Mesenchymal stem cell (in vitro differentiated cells and primary cell): ENCODE measurements around the gene FSTL4.

Source experiments
- DNase-seq: peaks from one replicate; pipeline ENCODE4 v3.0.0-alpha.2; 2013
- H2AFZ ChIP-seq: one replicate; pipeline ENCODE4 v1.6.1; 2013; ENCODE audit warnings: low read depth, mild to moderate bottlenecking, control low read depth, inconsistent platforms, low read length, moderate library complexity
- H2AK5ac ChIP-seq: 2 replicates; pipeline ENCODE4 v1.6.1; 2013; ENCODE audit warnings: low read length, moderate library complexity, mild to moderate bottlenecking, inconsistent platforms; ENCODE audit not compliant: severe bottlenecking
- H2BK120ac ChIP-seq: one replicate; pipeline ENCODE4 v1.6.1; 2013; ENCODE audit warnings: low read depth, mild to moderate bottlenecking, inconsistent platforms, low read length, moderate library complexity
- H2BK12ac ChIP-seq, 2 experiments: one replicate each; pipeline ENCODE4 v1.6.1; 2013; ENCODE audit warnings: inconsistent platforms in 2 of 2, low read length in 2 of 2, mild to moderate bottlenecking in 2 of 2, moderate library complexity in 2 of 2, control low read depth in 1 of 2
- H2BK15ac ChIP-seq: one replicate; pipeline ENCODE4 v1.6.1; 2013; ENCODE audit warnings: mild to moderate bottlenecking, low read depth, inconsistent platforms; ENCODE audit not compliant: poor library complexity, severe bottlenecking
- H2BK5ac ChIP-seq: 2 replicates; pipeline ENCODE4 v1.6.1; 2013; ENCODE audit warnings: low read depth, mild to moderate bottlenecking, low read length, control low read depth, inconsistent platforms; ENCODE audit not compliant: poor library complexity, severe bottlenecking
- H3K14ac ChIP-seq, 2 experiments: one replicate each; pipeline ENCODE4 v1.6.1; 2013; ENCODE audit warnings: inconsistent platforms in 2 of 2, low read length in 2 of 2, control low read depth in 1 of 2, mild to moderate bottlenecking in 1 of 2, moderate library complexity in 1 of 2
- H3K18ac ChIP-seq, 2 experiments: one replicate each; pipeline ENCODE4 v1.6.1; 2013; ENCODE audit warnings: inconsistent platforms in 2 of 2, low read length in 2 of 2, control low read depth in 1 of 2, low read depth in 1 of 2, mild to moderate bottlenecking in 1 of 2
- H3K23ac ChIP-seq, 2 experiments: one replicate each; pipeline ENCODE4 v1.6.1; 2013; ENCODE audit warnings: inconsistent platforms in 2 of 2, low read length in 2 of 2, mild to moderate bottlenecking in 2 of 2, moderate library complexity in 2 of 2, control low read depth in 1 of 2
- H3K27ac ChIP-seq: 2 replicates; pipeline ENCODE4 v1.5.1; 2013; ENCODE audit warnings: mild to moderate bottlenecking, moderate library complexity, low read length, control low read depth, inconsistent platforms; ENCODE audit not compliant: poor library complexity, severe bottlenecking
- H3K27me3 ChIP-seq, 2 experiments: 2 replicates each; pipeline versions ENCODE4 v1.6.1 to v1.7.0; 2013; ENCODE audit warnings: low read length in 2 of 2, mild to moderate bottlenecking in 2 of 2, moderate library complexity in 2 of 2, control low read depth in 1 of 2, inconsistent platforms in 1 of 2; ENCODE audit not compliant: control insufficient read depth in 1 of 2, insufficient read depth in 1 of 2
- H3K36me3 ChIP-seq, 2 experiments: 2 replicates each; pipeline versions ENCODE4 v1.6.1 to v1.7.0; 2013; ENCODE audit warnings: low read length in 2 of 2, control low read depth in 1 of 2, inconsistent platforms in 1 of 2, low read depth in 1 of 2, mild to moderate bottlenecking in 1 of 2; ENCODE audit not compliant: insufficient read depth in 2 of 2, control insufficient read depth in 1 of 2
- H3K4ac ChIP-seq, 2 experiments: one replicate each; pipeline ENCODE4 v1.6.1; 2013; ENCODE audit warnings: inconsistent platforms in 2 of 2, low read length in 2 of 2, mild to moderate bottlenecking in 2 of 2, moderate library complexity in 2 of 2, control low read depth in 1 of 2, low read depth in 1 of 2
- H3K4me1 ChIP-seq: 2 replicates; pipeline ENCODE4 v1.6.1; 2013; ENCODE audit warnings: low read depth, low read length, control low read depth; ENCODE audit not compliant: control insufficient read depth, insufficient read depth
- H3K4me2 ChIP-seq: 2 replicates; pipeline ENCODE4 v1.6.1; 2013; ENCODE audit warnings: low read length, mild to moderate bottlenecking, inconsistent platforms; ENCODE audit not compliant: poor library complexity, severe bottlenecking
- H3K4me3 ChIP-seq, 2 experiments: 2 replicates each; pipeline versions ENCODE4 v1.5.1 to v1.7.0; 2013; ENCODE audit warnings: low read length in 2 of 2, mild to moderate bottlenecking in 2 of 2, control low read depth in 1 of 2, low read depth in 1 of 2; ENCODE audit not compliant: insufficient read depth in 1 of 2
- H3K79me1 ChIP-seq: replicated peaks from 2 replicates; pipeline ENCODE4 v1.6.1; 2013; ENCODE audit warnings: mild to moderate bottlenecking, control low read depth, low read length, inconsistent platforms; ENCODE audit not compliant: poor library complexity, severe bottlenecking
- H3K9ac ChIP-seq: 2 replicates; pipeline ENCODE4 v1.7.0; 2013; ENCODE audit warnings: mild to moderate bottlenecking, low read length, moderate library complexity
- H3K9me3 ChIP-seq: 2 replicates; pipeline ENCODE4 v1.7.0; 2013; ENCODE audit warnings: mild to moderate bottlenecking, low read length; ENCODE audit not compliant: control insufficient read depth
- H4K8ac ChIP-seq: one replicate; pipeline ENCODE4 v1.6.1; 2013; ENCODE audit warnings: inconsistent platforms, mild to moderate bottlenecking, low read length, moderate library complexity
- H4K91ac ChIP-seq: one replicate; pipeline ENCODE4 v1.6.1; 2013; ENCODE audit warnings: mild to moderate bottlenecking, low read length, inconsistent platforms
- WGBS: methylation state at CpG from one replicate; pipeline ENCODE4 v1.1.7; 2013; ENCODE audit warnings: mixed read lengths; 5-methylcytosine and 5-hydroxymethylcytosine counted together

The FSTL4 gene

GRCh38 chr5:133421394-133421793, 190.9 kb downstream of the FSTL4 start:
- no peak overlapping the region for H4K8ac ChIP-seq
- H3K4me1 ChIP-seq: peaks cover 7% of the 10 kb centered on the region
- no peak overlapping the region for H2BK12ac ChIP-seq
- H2BK120ac ChIP-seq: no peak overlapping the region
- DNase-seq: peak; percentile 9
- H3K23ac ChIP-seq: no peak overlapping the region
- no peak overlapping the region for H3K4me3 ChIP-seq
- no peak overlapping the region for H3K9ac ChIP-seq
- no peaks in the 10 kb centered on the region for H3K79me1 ChIP-seq
- H2AFZ ChIP-seq: no peak overlapping the region
- 60% methylated on average over 8 of the region's 8 CpGs for WGBS
- no peak overlapping the region for H3K4ac ChIP-seq
- H3K4me2 ChIP-seq: no peak overlapping the region
- H2BK5ac ChIP-seq: no peak overlapping the region
- H4K91ac ChIP-seq: no peak overlapping the region
- H3K9me3 ChIP-seq: peaks cover 4% of the 10 kb centered on the region
- H3K14ac ChIP-seq: no peak overlapping the region
- H3K27me3 ChIP-seq: peaks cover 12 to 50% of the 10 kb centered on the region in 2 experiments
- H3K36me3 ChIP-seq: no peaks in the 10 kb centered on the region
- H2BK15ac ChIP-seq: no peak overlapping the region
- H3K18ac ChIP-seq: no peak overlapping the region
- no peak overlapping the region for H3K27ac ChIP-seq
- H2AK5ac ChIP-seq: no peak overlapping the region

DNA sequence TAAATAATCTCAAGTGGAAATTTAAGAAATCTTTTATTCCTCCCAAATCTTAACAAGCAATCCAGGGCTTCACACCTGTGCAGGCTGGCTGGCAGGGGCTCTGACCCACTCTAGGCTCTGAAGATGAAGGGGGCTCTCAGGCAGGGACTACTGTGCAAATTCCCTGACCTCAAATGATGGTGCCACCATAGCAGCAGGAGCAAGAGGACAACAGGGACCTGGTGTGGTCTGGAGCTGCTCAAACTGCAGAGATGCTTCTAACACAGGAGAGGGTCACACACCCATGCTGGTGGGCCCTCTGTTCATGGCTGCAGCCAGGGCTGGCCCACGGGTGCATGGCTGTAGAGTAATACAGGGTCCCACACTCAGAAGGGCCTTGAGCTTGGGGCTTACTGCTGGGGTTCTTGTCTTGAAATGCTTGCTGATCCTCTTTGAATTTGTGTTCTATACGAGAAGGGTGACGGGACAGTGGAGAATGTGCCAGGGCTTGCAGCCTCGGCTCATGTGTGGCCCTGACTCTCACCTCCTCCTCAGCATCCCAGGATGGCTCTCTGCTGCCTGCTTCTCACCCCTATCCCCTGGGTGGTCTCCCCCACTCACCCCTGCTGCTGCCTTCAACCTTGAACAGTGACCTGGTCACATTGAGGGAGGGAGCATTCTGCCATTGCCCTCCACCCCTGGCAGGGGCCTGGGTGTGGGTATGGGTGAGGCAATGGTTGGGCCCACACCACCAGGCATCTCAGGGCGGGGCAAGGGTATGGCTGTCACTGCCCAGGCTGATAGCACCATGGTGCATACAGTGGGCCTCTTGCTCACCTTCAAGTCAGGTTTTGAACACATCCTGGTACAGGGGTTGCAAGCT, 191.7 kb downstream of the FSTL4 start:
- Histone ChIP-seq H3K23ac (no peak overlapping the region), H3K27me3 (peaks cover 6 to 50% of the 10 kb centered on the region in 2 experiments), H3K4me2 (no peak overlapping the region), H4K91ac (no peak overlapping the region), H2AFZ (no peak overlapping the region), H3K4ac (no peak overlapping the region), H3K9ac (no peak overlapping the region), H3K14ac (peak overlapping the region in 1 of 2 experiments; percentile 44), H3K36me3 (no peaks in the 10 kb centered on the region), H2BK15ac (no peak overlapping the region), H3K4me3 (no peak overlapping the region), H3K18ac (no peak overlapping the region), H3K4me1 (peaks cover 7% of the 10 kb centered on the region), H4K8ac (no peak overlapping the region), H2BK12ac (no peak overlapping the region), H2BK5ac (no peak overlapping the region), H3K79me1 (no peaks in the 10 kb centered on the region), H3K27ac (no peak overlapping the region), H3K9me3 (peaks cover 4% of the 10 kb centered on the region), H2BK120ac (no peak overlapping the region), H2AK5ac (no peak overlapping the region)
- DNase-seq: no peak
- 87% methylated on average over 5 of the region's 5 CpGs for WGBS

- Histone ChIP-seq H3K23ac (no peak overlapping the region), H3K4me3 (no peak overlapping the region), H3K27ac (no peak overlapping the region), H3K9ac (no peak overlapping the region), H3K79me1 (no peaks in the 10 kb centered on the region), H4K8ac (no peak overlapping the region), H2BK120ac (no peak overlapping the region), H2BK15ac (no peak overlapping the region), H4K91ac (no peak overlapping the region), H3K4ac (no peak overlapping the region), H3K18ac (no peak overlapping the region), H3K36me3 (no peaks in the 10 kb centered on the region), H3K4me1 (no peaks in the 10 kb centered on the region), H3K4me2 (no peak overlapping the region), H3K14ac (no peak overlapping the region), H2AK5ac (no peak overlapping the region), H2AFZ (no peak overlapping the region), H3K9me3 (peaks cover 4% of the 10 kb centered on the region), H2BK12ac (no peak overlapping the region), H2BK5ac (no peak overlapping the region), H3K27me3 (peaks cover 11 to 46% of the 10 kb centered on the region in 2 experiments)
- no peak for DNase-seq
- WGBS: 83% methylated on average over 2 of the region's 5 CpGs
Measured at GRCh38 chr5:133415906-133416305, 196.4 kb downstream of the FSTL4 start.

GRCh38 chr5:133415506-133415905, 196.8 kb downstream of the FSTL4 start:
- DNase-seq: no peak
- no peak overlapping the region for H4K91ac ChIP-seq
- H3K27ac ChIP-seq: no peak overlapping the region
- H3K4me2 ChIP-seq: no peak overlapping the region
- 89% methylated on average over 5 of the region's 5 CpGs for WGBS
- peaks cover 4% of the 10 kb centered on the region for H3K9me3 ChIP-seq
- H3K36me3 ChIP-seq: no peaks in the 10 kb centered on the region
- peaks cover 11 to 50% of the 10 kb centered on the region in 2 experiments for H3K27me3 ChIP-seq
- H3K4ac ChIP-seq: no peak overlapping the region
- H2BK12ac ChIP-seq: no peak overlapping the region
- H2BK120ac ChIP-seq: no peak overlapping the region
- no peak overlapping the region for H2AK5ac ChIP-seq
- H2BK5ac ChIP-seq: no peak overlapping the region
- no peak overlapping the region for H3K14ac ChIP-seq
- H3K23ac ChIP-seq: no peak overlapping the region
- no peaks in the 10 kb centered on the region for H3K79me1 ChIP-seq
- H3K4me3 ChIP-seq: no peak overlapping the region
- H4K8ac ChIP-seq: no peak overlapping the region
- H2BK15ac ChIP-seq: no peak overlapping the region
- no peaks in the 10 kb centered on the region for H3K4me1 ChIP-seq
- no peak overlapping the region for H2AFZ ChIP-seq
- H3K18ac ChIP-seq: no peak overlapping the region
- H3K9ac ChIP-seq: no peak overlapping the region
